ENCODE data around the gene SPATA2L.
A peak's percentile ranks its signal among the peaks of the same experiment; 100 is the strongest.
"Not testable (repeated sequence)": the region's sequence is repeated elsewhere in the genome, so short reads cannot be mapped to it uniquely, and the experiment has no call there.

The SPATA2L gene

DNA sequence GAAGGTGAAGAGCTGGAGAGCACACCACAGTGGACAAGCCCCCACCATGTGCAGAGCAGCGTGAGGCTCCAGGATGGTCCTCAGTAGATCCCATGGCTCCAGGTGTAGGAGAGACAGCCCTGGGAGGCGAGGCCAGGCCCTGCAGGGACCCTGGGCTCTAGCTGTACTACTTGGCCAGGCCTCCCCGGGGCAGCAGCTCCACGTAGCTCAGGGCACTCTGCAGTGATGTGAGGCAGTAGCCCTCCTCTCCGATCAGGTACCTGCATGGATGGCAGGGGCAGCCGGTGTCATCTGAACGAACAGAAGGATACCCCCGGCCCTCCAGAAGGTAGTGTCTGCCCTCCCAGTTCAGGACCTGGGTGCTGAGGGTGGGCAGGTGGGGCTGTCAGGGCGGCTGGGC is 6.2 kb upstream of the SPATA2L start:
- no peak for DNase-seq (ENCODE audit: low spot score)

DNA sequence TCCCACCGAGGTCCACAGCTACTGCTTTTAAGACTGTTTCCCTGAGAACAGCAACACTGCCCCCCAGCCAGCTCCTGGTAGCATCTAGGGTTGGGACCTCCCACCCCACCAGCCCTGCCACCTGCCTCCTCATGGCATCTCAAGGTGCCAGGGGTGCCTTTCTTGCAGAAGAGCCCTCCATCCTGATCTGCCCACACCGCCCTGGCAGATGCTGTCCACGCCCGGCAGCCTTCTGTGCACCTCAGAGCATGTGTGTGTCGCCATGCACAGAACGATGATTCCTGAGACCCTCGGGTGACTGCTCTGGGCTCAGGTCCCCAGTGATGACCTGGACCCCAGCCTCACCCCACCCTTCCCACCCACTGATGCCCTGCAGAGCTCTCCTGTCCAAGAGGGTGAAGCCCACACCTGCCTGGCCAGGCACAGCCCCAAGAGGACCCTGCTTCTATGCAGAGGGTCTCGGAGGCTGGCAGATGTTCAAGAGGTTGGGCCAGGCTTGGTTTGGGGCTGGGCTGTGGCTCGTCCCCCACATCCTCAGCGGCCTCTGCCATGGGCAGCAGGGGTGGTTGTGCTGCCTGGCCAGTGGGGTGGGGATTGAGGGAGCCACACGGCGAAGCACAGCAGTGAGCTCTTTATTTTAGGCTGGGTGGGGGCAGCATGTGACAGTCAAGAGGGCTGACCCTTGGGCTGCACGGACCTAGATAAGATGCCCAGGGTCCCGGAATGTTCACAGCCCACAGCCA is 5.2 kb upstream of the SPATA2L start:
- no peak for DNase-seq (ENCODE audit: low spot score)

DNA sequence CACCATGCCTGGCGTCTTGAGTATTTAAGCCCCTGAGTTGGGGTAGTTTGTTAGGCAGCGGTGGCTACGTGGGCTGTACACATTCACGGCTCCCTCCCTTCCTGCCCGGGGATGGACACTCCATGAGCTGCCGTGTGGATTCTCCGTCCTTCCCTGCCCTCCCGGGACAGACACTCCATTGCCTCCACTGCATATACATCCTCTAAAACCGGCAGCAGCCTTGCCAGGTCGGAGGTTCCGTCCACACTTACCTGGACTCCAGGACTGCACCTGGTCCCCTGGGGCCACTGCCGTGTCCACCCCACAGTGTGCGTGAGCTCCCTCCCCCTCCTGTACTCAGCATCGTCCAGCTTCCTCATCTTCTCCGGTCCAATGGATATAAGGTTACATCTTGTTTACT is 3.5 kb upstream of the SPATA2L start:
- DNase-seq (ENCODE audit: low spot score): no peak

DNA sequence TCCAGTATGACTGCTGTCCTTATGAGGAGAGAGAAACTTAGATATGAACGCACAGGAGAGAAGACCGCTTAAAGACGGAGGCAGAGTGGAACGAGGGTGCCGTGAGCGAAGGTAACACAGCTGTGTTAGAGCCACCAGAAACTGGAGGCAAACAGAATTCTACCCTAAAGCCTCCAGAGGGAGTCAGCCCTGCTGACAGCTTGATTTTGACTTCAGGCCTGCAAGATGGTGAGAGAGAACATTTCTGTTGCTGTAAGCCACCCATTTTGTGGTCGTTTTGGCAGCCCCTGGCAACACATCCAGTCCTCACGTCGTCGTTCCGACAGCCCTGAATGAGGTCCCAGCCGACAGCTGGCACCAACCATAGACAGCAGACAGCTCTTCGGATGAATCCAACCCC is 2.8 kb upstream of the SPATA2L start:
- no peak for DNase-seq (ENCODE audit: low spot score)

DNA sequence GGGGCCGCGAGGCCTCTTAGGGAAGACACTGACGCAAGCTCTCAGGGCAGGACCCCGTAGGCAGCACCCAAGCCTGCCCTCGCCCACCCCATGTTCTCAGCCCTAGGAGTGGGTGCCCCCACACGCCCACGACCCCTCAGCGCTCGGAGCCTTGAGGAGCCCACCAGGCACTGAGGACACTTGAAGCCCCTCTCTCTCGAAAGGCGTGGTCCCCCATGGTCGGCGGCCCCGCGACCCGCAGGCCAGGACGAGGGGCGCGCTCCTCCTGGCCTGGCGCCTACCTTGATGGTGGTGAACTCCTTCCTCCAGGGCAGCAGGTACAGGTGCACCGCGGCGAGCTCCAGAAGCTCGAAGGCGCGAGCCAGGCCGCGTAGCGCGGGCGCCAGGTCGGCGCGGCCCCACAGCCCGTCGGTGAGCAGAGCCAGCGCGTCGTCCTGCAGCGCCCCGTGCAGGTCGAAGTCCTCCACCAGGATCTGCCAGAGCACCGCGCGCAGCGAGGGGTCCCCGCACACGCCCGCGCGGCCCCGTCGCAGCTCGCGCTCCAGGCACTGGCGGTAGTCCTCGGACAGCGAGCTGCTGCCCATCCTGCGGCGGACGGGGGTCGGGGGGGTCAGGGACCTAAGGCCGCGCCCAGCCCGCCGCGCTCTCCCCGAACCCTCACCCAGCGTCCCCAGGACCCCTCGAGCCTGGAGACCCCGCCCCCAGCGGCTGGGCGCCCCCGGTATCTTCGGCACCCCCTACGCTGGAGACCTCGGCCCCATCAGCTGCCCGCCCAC is 668 bp downstream of the SPATA2L start:
- no peak for DNase-seq (ENCODE audit: low spot score)

DNA sequence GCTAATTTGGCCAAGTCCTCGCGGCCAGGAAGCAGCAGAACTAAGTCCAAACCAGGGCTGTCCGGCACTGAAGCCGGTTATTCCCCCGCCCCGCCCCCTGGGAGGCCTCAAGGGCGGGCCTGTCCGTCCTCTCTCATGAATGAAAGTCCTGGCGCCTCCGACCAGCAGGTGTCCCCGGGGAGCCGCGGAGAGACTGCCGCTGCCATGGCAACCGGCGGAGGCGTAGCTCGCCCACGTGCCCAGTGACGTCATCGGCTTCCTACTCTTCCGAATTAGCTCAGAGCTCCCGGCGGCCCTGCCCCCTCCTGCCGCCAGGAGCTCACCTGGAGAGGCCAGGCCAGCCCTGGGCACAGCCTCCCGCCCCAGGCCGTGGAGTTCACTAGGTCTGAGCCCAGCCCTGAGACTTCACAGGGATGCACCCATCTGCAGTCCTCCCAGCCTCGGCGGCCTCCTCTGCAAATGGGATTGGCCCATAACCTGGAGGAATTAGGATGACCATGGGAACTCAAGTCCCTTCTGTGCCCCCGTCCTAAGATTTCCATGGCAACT is 1.3 kb downstream of the SPATA2L start:
- DNase-seq (ENCODE audit: low spot score): peak; percentile 98

DNA sequence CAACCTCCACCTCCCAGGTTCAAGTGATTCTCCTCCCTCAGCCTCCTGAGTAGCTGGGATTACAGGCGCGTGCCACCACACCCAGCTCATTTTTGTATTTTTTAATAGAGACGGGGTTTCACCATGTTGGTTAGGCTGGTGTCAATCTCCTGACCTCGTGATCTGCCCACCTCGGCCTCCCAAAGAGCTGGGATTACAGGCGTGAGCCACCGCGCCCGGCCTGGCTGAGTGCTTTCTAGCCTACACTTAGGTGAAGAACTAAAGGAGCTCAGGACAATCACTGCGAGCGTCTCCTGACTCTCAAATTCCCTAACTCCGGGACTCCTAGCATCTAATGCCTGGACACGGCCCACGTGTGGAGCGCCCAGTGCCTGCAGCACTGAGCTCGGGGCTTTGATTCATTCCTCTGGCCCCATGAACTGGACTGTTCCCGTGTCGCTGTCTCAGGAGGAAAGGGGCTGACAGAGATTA is 1.8 kb downstream of the SPATA2L start:
- DNase-seq (ENCODE audit: low spot score): not testable (repeated sequence)

DNA sequence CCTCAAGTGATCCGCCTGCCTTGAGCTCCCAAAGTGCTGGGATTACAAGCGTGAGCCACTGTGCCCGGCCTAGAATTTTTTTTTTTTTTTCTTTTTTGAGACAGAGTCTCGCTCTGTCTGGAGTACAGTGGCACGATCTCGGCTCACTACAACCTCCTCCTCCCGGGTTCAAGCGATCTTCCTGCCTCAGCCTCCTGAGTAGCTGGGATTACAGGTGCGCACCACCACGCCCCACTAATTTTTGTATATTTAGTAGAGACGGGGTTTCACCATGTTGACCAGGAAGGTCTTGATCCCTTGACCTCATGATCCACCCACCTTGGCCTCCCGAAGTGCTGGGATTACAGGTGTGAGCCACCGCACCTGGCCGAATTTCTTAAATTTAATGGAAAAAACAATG is 2.8 kb downstream of the SPATA2L start:
- DNase-seq (ENCODE audit: low spot score): not testable (repeated sequence)

DNA sequence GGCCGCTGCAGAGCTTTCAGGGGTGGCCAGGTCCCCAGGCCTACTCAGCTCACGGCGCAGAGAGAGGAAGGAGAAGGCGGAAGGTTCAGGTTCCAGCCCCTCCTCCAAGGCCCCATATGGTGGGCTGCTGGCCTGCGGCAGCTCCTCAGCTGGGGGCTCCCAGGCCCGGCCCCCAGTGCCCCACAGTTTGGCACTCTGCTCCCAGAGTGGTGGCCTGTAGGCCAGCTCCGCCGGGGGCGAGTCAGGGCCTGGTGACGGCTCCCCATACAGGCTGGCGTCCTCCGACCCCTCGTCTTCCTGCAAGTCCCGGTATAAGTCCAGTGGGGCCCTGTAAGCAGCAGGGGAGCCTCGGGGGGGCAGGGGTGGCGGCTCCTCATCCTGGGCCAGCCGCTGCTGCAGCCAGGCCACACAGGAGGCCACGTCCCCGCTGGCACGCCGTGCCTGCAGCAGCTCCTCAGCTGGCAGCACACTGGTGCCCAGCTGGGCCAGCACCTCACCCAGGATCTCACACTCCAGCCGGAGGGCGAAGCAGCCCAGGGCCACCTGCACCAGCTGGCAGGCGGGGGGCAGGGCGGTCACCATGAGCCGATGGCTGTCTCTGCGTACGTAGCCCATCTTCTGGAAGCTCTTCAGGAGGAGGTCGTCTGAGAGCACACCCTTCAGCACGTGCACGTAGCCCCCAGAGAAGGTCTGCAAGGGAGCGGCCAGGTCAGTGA is 3.7 kb downstream of the SPATA2L start:
- DNase-seq (ENCODE audit: low spot score): no peak

DNA sequence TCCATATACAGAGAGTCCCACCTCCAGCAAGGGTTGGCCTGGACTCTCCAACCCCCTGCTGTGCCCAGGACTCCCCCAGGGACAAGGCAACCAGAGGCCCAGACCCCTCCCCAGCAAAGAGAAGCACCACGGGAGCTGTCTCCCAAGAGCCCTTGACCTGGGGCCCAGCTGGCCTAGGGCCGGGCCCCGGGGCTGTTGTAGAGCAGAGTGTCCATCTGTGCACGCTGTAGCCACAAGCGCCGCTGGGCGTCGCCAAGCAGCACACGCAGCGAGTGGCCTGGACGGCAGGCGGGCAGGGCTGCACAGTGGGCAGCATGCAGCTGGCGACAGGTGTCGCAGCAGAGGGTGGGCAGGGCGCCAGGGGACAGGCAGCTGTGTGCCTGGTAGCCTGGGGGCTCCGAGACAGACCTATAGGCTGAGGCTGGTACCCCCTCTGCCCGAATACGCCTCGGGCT is 4.3 kb downstream of the SPATA2L start:
- DNase-seq (ENCODE audit: low spot score): no peak

DNA sequence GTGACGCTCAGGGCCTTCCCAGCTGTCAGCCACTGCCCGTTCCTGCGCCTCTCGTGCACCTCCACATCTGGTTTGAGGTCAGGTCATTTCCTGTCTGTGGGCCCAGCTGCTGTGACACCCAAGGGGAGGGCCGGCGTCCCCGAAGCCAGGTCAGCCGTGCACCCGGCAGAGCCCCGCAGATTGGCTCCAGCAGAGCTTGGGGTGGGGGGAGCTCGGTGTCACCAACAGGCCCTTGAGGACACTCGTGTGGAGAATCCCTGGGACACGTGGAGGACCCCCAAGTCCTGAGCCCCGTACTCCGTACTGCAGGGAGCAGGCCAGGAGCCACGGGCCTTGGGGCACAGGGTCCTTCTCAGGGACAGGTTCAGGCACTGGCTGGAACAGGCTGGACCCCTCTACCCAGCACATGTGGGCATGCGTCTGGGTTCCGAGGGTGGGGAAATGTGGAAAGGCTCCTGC is 4.8 kb downstream of the SPATA2L start:
- no peak for DNase-seq (ENCODE audit: low spot score)

DNA sequence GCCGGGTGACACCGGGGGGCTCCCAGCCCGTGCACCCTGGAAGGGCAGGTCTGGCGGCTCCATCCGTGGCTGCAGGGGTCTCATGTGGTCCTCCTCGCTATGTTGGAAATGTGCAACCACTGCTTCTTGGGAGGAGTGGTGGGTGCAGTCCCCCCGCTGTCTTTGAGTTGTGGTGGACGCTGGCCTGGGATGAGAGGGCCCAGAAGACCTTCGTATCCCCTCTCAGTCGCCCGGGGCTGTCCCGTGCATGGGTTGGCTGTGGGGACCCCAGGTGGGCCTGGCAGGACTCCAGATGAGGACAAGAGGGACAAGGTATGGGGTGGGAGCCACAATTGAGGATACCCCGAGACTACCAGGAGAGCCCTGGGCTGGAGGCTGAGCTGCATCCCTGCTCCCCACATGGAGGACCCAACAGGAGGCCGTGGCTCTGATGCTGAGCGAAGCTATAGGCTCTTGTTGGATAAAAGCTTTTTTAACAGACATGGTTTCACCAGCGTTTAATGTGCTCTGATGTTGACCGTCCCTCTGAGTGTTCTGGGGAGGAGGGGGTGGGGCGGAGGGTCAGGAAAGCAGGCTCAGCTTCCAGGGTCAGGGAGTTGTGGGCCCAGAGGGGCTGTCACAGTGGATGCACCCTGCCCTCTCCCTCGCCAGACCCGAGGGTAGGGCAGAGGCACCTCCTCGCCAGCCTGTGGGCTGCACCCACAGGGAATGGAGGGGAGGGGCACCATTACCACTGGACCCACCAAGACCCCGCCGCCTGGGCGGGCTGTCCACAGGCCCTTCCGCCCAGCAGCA is 5.4 kb downstream of the SPATA2L start:
- no peak for DNase-seq (ENCODE audit: low spot score)

DNA sequence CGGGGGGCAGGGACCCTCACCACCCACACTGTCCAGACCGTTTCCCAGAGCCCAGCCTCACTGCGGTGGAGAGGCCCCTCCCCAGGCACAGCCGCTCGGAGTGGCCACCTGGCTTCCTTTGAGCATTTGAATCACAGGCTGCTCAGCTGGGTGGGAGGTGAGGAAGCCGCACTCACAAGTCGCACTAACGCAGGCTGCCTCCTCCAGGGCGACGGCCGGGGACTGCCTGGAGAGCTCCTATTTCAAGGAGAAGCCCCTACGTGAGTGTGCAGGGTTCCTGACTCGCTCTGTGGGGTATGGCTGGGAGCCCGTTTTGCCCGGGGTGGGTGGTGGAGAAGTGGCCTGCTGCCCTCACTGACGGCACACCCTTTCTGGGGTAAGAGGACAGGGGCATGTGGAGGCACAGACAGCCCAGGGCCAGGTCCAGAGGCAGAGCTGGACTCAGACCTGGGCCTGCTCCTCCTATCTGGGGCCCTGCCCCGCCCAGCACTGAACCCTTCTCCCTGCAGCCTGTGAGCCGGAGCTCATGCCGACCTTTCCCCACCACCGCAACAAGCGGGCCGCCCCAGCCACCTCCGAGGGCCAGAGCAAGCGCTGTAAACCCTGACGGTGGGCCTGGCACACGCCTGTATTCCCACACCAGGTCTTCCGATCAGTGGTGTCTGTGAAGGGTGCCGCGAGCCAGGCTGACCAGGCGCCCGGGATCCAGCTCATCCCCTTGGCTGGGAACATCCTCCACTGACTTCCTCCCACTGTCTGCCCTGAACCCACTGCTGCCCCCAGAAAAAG is 6.2 kb downstream of the SPATA2L start:
- no peak for DNase-seq (ENCODE audit: low spot score)

DNA sequence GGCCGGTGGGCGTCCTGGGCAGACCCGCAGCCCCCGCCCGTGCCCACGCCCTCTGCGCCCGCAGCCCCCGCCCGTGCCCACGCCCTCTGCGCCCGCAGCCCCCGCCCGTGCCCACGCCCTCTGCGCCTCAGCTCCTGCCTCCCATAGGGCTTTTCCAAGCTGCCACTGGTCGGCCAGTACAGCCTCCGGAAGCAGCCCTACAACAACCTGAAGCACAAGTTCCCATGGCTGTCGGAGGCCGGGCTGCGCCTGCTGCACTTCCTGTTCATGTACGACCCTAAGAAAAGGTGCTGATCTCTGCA is 6.8 kb downstream of the SPATA2L start:
- not testable (repeated sequence) for DNase-seq (ENCODE audit: low spot score)

DNA sequence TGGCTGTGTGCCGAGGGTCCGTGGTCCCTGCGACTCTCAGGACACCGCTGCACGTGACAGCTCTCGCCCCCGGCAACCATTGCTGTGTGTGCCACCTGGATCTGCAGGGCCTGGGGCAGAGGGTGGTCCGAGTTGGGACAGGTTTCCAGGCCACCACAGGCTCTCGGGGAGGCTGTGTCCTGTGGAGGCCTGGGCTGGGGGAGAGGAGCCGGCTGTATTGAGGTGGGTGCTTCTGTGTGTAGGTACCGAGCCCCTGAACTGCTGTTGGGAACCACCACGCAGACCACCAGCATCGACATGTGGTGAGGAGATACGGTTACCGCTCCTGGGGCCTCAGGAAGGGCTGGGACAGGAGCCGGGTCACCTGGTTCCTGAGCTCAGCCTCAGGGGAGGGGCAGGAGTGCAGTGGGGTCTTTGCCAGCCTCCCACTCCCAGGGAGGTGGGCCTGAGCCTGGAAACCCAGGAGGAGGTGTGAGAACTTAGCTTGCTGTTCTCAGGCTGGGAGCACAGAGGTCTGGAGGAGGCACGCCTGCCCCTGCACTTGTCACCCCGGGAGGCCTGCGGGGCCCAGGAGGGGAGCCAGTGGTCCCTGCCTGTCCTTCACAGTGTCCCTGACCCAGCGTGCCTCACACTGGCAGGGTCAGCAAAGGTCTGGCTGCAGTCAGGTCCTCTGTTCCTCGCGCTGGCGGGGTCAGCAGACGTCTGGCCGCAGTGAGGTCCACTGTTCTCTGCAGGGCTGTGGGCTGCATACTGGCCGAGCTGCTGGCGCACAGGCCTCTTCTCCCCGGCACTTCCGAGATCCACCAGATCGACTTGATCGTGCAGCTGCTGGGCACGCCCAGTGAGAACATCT is 7.3 kb downstream of the SPATA2L start:
- DNase-seq (ENCODE audit: low spot score): no peak

DNA sequence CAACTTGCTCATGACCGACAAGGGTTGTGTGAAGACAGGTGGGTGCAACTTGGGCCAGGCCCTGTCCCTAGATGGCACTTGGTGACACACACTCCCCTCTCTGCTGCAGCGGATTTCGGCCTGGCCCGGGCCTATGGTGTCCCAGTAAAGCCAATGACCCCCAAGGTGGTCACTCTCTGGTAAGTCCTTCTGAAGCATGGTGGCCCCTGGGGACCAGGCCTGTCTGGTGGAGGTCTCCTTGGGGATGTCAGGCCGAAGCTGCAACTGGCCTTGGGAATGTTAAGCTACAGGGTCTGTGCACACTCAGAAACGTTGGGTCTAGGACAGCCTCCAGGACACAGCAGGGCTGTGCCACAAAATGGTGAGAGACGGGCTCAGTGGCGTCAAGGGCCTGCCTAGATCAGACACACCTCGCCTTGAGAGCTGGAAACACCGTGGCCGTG is 8.2 kb downstream of the SPATA2L start:
- no peak for DNase-seq (ENCODE audit: low spot score)

DNA sequence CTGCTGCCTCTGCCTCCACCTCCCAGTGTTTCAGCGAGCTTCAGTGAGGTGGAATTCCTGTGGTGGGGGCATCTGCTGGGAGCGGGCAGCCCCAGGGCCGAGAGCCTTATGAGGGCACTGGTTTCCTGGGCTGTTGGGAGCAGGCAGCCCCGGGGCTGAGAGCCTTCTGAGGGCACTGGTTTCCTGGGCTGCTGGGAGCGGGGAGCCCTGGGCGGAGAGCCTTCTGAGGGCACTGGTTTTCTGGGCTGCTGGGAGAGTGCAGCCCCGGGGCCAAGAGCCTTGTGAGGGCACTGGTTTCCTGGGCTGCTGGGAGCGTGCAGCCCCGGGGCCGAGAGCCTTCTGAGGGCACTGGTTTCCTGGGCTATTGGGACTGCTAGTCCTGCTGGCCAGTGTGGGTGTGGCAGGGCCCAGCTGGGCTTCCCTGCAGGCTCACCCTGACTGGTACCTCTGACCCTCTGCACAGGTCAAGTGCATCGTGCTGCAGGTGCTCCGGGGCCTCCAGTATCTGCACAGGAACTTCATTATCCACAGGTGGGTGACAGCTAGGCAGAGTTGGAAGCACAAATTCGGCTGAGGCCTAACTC is 9.4 kb downstream of the SPATA2L start:
- no peak for DNase-seq (ENCODE audit: low spot score)

DNA sequence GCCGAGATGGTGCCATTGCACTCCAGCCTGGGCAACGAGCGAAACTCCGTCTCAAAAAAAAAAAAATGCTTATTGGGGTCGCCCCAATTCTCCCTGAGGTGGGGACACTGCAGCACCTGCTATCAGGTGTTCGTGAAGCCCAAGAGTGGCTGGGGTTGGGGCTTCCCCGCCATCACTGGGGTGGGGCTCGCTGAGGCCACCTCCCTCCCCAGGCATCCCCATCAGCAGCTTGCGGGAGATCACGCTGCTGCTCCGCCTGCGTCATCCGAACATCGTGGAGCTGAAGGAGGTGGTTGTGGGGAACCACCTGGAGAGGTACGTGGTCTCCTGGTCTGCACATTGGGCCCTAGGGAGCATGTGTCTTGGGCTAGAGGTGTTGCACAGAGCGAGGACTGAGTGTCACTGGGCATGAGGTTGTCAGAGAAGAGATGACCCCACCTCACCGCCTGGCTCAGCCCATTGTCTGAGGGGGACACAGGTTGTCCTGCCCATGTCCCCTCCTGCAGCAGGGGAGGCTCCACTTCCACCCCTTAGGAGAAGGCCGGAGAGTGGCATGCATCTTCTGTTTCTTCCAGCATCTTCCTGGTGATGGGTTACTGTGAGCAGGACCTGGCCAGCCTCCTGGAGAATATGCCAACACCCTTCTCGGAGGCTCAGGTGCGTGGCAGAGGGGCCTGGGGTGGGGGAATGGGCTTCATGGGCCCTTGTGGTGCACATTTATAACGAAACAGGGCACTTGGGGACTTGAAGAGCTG is 10.1 kb downstream of the SPATA2L start:
- no peak for DNase-seq (ENCODE audit: low spot score)

All from pons (tissue), 1 donor.